Loucy (cell line): ENCODE data around the gene SECISBP2L.

ENCODE experiments used
- CTCF ChIP-seq: fragments of 200-600 bp; sonication (generic); conservative IDR thresholded peaks from 2 replicates; pipeline ENCODE4 v1.5.1; 2014; ENCODE audit warnings: mild to moderate bottlenecking, antibody characterized with exemption, low read length
- EZH2phosphoT487 ChIP-seq: fragments of 200-600 bp; IDR thresholded peaks from 2 replicates; pipeline ENCODE4 v1.6.1; 2018; ENCODE audit warnings: antibody characterized with exemption, mild to moderate bottlenecking, moderate library complexity, borderline replicate concordance

GRCh38 chr15:48968066-48968465 lies 78.2 kb downstream of the SECISBP2L start:
- TF ChIP-seq CTCF: no peak
- TF ChIP-seq EZH2phosphoT487: no peak
